Astrocyte (in vitro differentiated cells and primary cell): Measurements from ENCODE around the gene LYST. TPM values are rescaled to one million over a fixed set of nuclear protein-coding genes. Genes with fewer than 3 reads are reported as not detected.

ENCODE experiments used
- DNase-seq: peaks from one replicate; pipeline ENCODE4 v3.0.0-alpha.2; 2010; ENCODE audit warnings: low read depth
- FAIRE-seq: peaks from 2 replicates; lab custom pipeline; 2011; peaks lifted over from hg19 to GRCh38; lab: Jason Lieb, UNC
- H2AFZ ChIP-seq: 2 replicates; pipeline ENCODE4 v1.6.0; 2012; ENCODE audit warnings: low read depth, low read length, inconsistent platforms
- H3K27ac ChIP-seq: 2 replicates; pipeline ENCODE4 v1.5.1; 2011; ENCODE audit warnings: low read depth, low read length, inconsistent platforms
- H3K27me3 ChIP-seq: 2 replicates; pipeline ENCODE4 v1.6.0; 2011; ENCODE audit warnings: low read length, inconsistent platforms; ENCODE audit not compliant: insufficient read depth
- H3K36me3 ChIP-seq: 2 replicates; pipeline ENCODE4 v1.5.1; 2011; ENCODE audit warnings: low read length, inconsistent platforms; ENCODE audit not compliant: insufficient read depth
- H3K4me1 ChIP-seq: 2 replicates; pipeline ENCODE4 v1.5.1; 2011; ENCODE audit warnings: low read length, inconsistent platforms; ENCODE audit not compliant: insufficient read depth
- H3K4me2 ChIP-seq: 2 replicates; pipeline ENCODE4 v1.6.0; 2012; ENCODE audit warnings: low read length, inconsistent platforms
- H3K4me3 ChIP-seq: 2 replicates; pipeline ENCODE4 v1.5.1; 2011; ENCODE audit warnings: low read depth, mild to moderate bottlenecking, low read length, inconsistent platforms; ENCODE audit not compliant: insufficient read depth
- H3K79me2 ChIP-seq: 2 replicates; pipeline ENCODE4 v1.6.0; 2012; ENCODE audit warnings: mild to moderate bottlenecking, low read length, inconsistent platforms; ENCODE audit not compliant: insufficient read depth
- H3K9ac ChIP-seq: 2 replicates; pipeline ENCODE4 v1.6.0; 2012; ENCODE audit warnings: mild to moderate bottlenecking, low read length, inconsistent platforms
- H3K9me3 ChIP-seq: 2 replicates; pipeline ENCODE4 v1.5.1; 2012; ENCODE audit warnings: low read depth, mild to moderate bottlenecking, low read length, inconsistent platforms; ENCODE audit not compliant: insufficient read depth
- H4K20me1 ChIP-seq: 2 replicates; pipeline ENCODE4 v1.6.0; 2012; ENCODE audit warnings: low read length, inconsistent platforms; ENCODE audit not compliant: insufficient read depth
- H3K27ac Mint-ChIP-seq: one replicate; pipeline ENCODE4 v1.8.0; 2021; ENCODE audit warnings: mild to moderate bottlenecking, mixed read lengths; ENCODE audit not compliant: unreplicated experiment
- H3K27me3 Mint-ChIP-seq: one replicate; pipeline ENCODE4 v1.8.0; 2021; ENCODE audit warnings: low read depth, mixed read lengths; ENCODE audit not compliant: unreplicated experiment
- H3K36me3 Mint-ChIP-seq: one replicate; pipeline ENCODE4 v1.8.0; 2021; ENCODE audit warnings: low read depth, mixed read lengths; ENCODE audit not compliant: unreplicated experiment
- H3K4me1 Mint-ChIP-seq: one replicate; pipeline ENCODE4 v1.8.0; 2021; ENCODE audit warnings: low read depth, mixed read lengths; ENCODE audit not compliant: unreplicated experiment
- H3K4me3 Mint-ChIP-seq: one replicate; pipeline ENCODE4 v1.8.0; 2021; ENCODE audit warnings: mild to moderate bottlenecking, moderate library complexity, mixed read lengths; ENCODE audit not compliant: unreplicated experiment
- H3K9me3 Mint-ChIP-seq: one replicate; pipeline ENCODE4 v1.8.0; 2021; ENCODE audit warnings: mild to moderate bottlenecking, mixed read lengths; ENCODE audit not compliant: unreplicated experiment
- CTCF ChIP-seq: IDR thresholded peaks from 2 replicates; pipeline ENCODE4 v1.5.1; 2011; ENCODE audit warnings: low read depth, mild to moderate bottlenecking, inconsistent platforms, low read length, moderate library complexity; ENCODE audit not compliant: insufficient read depth
- EZH2 ChIP-seq: IDR thresholded peaks from 2 replicates; pipeline ENCODE4 v1.6.1; 2012; ENCODE audit warnings: mild to moderate bottlenecking, low read length, inconsistent platforms; ENCODE audit not compliant: insufficient read depth
- total RNA-seq: library from RNA; stranded (reverse); gene quantifications from 2 replicates; pipeline ENCODE4 v1.2.1, GENCODE V29; 2021

LYST gene
- total RNA-seq, 1 donor from 2014 or later, result 15.7 TPM

- H3K27me3 ChIP-seq, result no peaks in the 10 kb centered on the region
These were observed 164.3 kb downstream of the LYST start for GRCh38 chr1:235702412-235702811.

GRCh38 chr1:235697508-235697907, 169.2 kb downstream of the LYST start:
- FAIRE-seq (no peak), DNase-seq (no peak)
- no peaks in the 10 kb centered on the region for H3K4me1 ChIP-seq
- no peak for TF ChIP-seq EZH2
- no peak for TF ChIP-seq CTCF
- no peaks in the 10 kb centered on the region for H3K36me3 ChIP-seq
- no peak overlapping the region for H3K9ac ChIP-seq
- no peaks in the 10 kb centered on the region for H3K27me3 Mint-ChIP-seq
- H3K9me3 ChIP-seq, result no peaks in the 10 kb centered on the region
- no peaks in the 10 kb centered on the region for H4K20me1 ChIP-seq
- no peak overlapping the region for H2AFZ ChIP-seq
- H3K27ac ChIP-seq, result no peak overlapping the region
- H3K4me2 ChIP-seq, result no peak overlapping the region
- H3K27ac Mint-ChIP-seq, result no peak overlapping the region
- H3K9me3 Mint-ChIP-seq, result peaks cover 1% of the 10 kb centered on the region
- peaks cover 17% of the 10 kb centered on the region for H3K36me3 Mint-ChIP-seq
- no peak overlapping the region for H3K4me3 ChIP-seq
- H3K79me2 ChIP-seq, result no peaks in the 10 kb centered on the region
- H3K27me3 ChIP-seq, result no peaks in the 10 kb centered on the region
- H3K4me3 Mint-ChIP-seq, result no peak overlapping the region
- H3K4me1 Mint-ChIP-seq, result peaks cover 2% of the 10 kb centered on the region

More at GRCh38 chr1:235702412-235702811, 164.3 kb downstream of the LYST start:
- Mint-ChIP-seq H3K36me3 (peaks cover 25% of the 10 kb centered on the region), H3K9me3 (peaks cover 1% of the 10 kb centered on the region), H3K27me3 (no peaks in the 10 kb centered on the region), H3K4me3 (no peak overlapping the region), H3K4me1 (peaks cover 12% of the 10 kb centered on the region), H3K27ac (no peak overlapping the region)
- no peak overlapping the region for H2AFZ ChIP-seq
- TF ChIP-seq CTCF (no peak), EZH2 (no peak)
- H4K20me1 ChIP-seq, result no peaks in the 10 kb centered on the region
- H3K9me3 ChIP-seq, result no peaks in the 10 kb centered on the region
- no peaks in the 10 kb centered on the region for H3K4me1 ChIP-seq
- no peak overlapping the region for H3K27ac ChIP-seq
- H3K79me2 ChIP-seq, result no peaks in the 10 kb centered on the region
- no peaks in the 10 kb centered on the region for H3K36me3 ChIP-seq
- no peak overlapping the region for H3K4me3 ChIP-seq
- FAIRE-seq, result no peak
- DNase-seq, result no peak
- no peak overlapping the region for H3K9ac ChIP-seq
- H3K4me2 ChIP-seq, result no peak overlapping the region

GRCh38 chr1:235689356-235689755, 177.3 kb downstream of the LYST start:
- no peak for DNase-seq
- Histone ChIP-seq H3K27ac (no peak overlapping the region), H3K4me1 (no peaks in the 10 kb centered on the region), H4K20me1 (no peaks in the 10 kb centered on the region), H3K4me2 (no peak overlapping the region), H3K27me3 (no peaks in the 10 kb centered on the region), H2AFZ (no peak overlapping the region), H3K79me2 (no peaks in the 10 kb centered on the region), H3K9me3 (no peaks in the 10 kb centered on the region), H3K4me3 (no peak overlapping the region), H3K36me3 (no peaks in the 10 kb centered on the region), H3K9ac (no peak overlapping the region)
- no peaks in the 10 kb centered on the region for H3K4me1 Mint-ChIP-seq
- no peaks in the 10 kb centered on the region for H3K9me3 Mint-ChIP-seq
- H3K4me3 Mint-ChIP-seq, result no peak overlapping the region
- FAIRE-seq, result no peak
- no peak overlapping the region for H3K27ac Mint-ChIP-seq
- TF ChIP-seq CTCF, result no peak
- TF ChIP-seq EZH2, result no peak
- H3K36me3 Mint-ChIP-seq, result peaks cover 6% of the 10 kb centered on the region
- no peaks in the 10 kb centered on the region for H3K27me3 Mint-ChIP-seq
